ENCODE data around the gene DOK7. TPM values are rescaled to one million over a fixed set of nuclear protein-coding genes. Genes with fewer than 3 reads are reported as not detected.

Gene DOK7
- polyA plus RNA-seq, 3 donors: not detected

DNA sequence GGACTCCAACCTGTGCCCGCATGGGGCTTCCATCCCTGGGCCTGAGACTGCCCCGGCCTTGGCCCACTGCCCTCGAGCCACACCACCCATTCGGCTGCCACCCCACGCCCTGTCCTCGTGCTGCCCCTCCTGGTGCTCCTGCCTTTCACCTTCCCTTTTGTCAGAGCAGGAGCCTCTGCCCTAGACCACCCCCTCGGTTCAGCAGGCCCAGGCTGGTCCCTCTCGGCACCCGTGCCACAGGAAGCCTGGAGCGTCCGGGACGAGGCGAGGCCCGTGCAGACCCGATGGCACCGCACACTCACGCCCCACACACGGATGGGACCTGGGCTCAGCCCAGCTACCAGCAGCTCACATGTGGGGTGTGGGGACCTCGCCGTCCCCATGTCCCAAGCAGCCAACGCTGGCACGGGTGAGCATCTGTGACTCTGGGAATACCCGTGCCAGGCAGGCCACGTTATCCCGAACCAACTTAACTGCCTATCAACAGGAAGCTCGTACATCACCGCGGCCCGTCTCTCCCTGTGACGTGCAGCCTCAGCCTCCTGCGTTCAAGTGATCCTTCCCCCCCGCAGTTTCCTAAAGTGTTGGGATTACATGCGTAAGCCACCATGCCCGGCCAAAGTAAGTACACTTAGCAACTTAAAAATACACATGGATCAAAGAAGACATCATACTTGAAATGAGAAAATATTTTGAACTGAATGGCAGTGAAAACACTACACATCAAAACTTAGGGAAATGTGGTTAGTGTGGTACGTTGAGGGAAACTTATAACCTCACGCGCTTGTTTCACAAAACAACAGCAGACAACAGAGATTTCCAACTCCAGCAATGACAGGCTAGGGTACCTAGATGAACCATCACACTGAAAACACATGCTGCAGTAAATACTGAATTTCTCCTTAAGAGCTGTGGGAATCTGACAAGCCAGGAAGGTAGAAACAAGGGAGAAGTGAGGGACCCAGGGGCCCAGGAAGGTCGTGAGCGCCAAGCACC, 40.1 kb downstream of the DOK7 start:
- Mint-ChIP-seq H3K4me3 (no peak overlapping the region), H3K4me1 (peaks cover under 1% of the 10 kb centered on the region), H3K9me3 (peaks cover 0 to 3% (median 0%) of the 10 kb centered on the region in 7 donors), H3K27me3 (ENCODE audit: low read depth in 3 of 3) (peaks cover 0 to 5% (median 0%) of the 10 kb centered on the region in 3 donors), H3K36me3 (peaks cover 48 to 73% of the 10 kb centered on the region in 2 donors), H3K27ac (peak overlapping the region in 2 of 7 donors; percentile 13 to 43)
- intact Hi-C loops (cut with micrococcal nuclease): no loop called here
- peaks cover 50 to 73% of the 10 kb centered on the region in 2 donors for H3K36me3 ChIP-seq (replicated peaks in 1 of 2; ENCODE audit: control insufficient read depth in 1 of 2, insufficient read depth in 2 of 2, low read length in 2 of 2)
- H2AFZ ChIP-seq (ENCODE audit: insufficient read depth, low read depth, low read length, poor library complexity, severe bottlenecking): no peak overlapping the region
- H3K79me2 ChIP-seq (ENCODE audit: insufficient read depth, low read length): peaks cover 44% of the 10 kb centered on the region
- DNase-seq: no peak
- H3K9ac ChIP-seq (ENCODE audit: insufficient read depth, low read length, poor library complexity, severe bottlenecking): no peak overlapping the region
- TF ChIP-seq, protein P1, sequence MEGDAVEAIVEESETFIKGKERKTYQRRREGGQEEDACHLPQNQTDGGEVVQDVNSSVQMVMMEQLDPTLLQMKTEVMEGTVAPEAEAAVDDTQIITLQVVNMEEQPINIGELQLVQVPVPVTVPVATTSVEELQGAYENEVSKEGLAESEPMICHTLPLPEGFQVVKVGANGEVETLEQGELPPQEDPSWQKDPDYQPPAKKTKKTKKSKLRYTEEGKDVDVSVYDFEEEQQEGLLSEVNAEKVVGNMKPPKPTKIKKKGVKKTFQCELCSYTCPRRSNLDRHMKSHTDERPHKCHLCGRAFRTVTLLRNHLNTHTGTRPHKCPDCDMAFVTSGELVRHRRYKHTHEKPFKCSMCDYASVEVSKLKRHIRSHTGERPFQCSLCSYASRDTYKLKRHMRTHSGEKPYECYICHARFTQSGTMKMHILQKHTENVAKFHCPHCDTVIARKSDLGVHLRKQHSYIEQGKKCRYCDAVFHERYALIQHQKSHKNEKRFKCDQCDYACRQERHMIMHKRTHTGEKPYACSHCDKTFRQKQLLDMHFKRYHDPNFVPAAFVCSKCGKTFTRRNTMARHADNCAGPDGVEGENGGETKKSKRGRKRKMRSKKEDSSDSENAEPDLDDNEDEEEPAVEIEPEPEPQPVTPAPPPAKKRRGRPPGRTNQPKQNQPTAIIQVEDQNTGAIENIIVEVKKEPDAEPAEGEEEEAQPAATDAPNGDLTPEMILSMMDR (IDR thresholded peaks at IDR 0.05): no peak
- H4K20me1 ChIP-seq (ENCODE audit: insufficient read depth, low read length): peaks cover 97% of the 10 kb centered on the region
- H3K4me3 ChIP-seq (replicated peaks in 1 of 3; ENCODE audit: low read depth in 2 of 3, low read length in 3 of 3): no peak overlapping the region
- H3K27me3 ChIP-seq (ENCODE audit: control insufficient read depth in 2 of 2, insufficient read depth in 2 of 2, low read length in 2 of 2): no peaks in the 10 kb centered on the region
- H3K4me1 ChIP-seq (ENCODE audit: control insufficient read depth in 1 of 2, insufficient read depth in 2 of 2, low read length in 2 of 2): no peaks in the 10 kb centered on the region
- H3K27ac ChIP-seq (ENCODE audit: low read depth in 1 of 2, low read length in 2 of 2): no peak overlapping the region
- 91% methylated on average over 26 of the region's 39 CpGs for WGBS (ENCODE audit: insufficient coverage)
- no peaks in the 10 kb centered on the region for H3K9me3 ChIP-seq (replicated peaks in 1 of 2; ENCODE audit: control insufficient read depth in 1 of 2, insufficient read depth in 1 of 2, low read length in 2 of 2)
- no peak overlapping the region for H3K4me2 ChIP-seq (replicated peaks; ENCODE audit: extremely low read depth, low read length, poor library complexity, severe bottlenecking)

DNA sequence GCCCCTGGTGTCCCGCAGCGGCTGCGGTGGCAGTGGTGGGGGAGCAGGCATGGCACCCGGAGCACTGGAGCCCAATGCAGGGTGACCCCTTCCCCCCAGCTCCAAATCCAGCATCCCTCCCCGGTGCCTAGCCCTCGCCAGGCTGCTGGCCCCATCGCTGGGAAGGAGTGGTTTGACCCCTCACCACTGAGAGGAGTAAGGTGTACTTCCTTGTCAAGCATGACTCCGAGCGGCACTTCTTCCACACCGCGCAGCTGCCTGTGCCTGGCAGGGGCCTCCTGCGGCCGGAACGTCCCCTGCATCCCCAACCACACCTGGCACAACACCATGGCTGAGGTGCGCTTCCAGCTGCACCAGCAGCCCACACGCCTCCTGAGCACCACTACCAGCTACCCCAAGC, 42.1 kb downstream of the DOK7 start:
- intact Hi-C loops (cut with micrococcal nuclease): no loop called here
- Mint-ChIP-seq H3K36me3 (peaks cover 61 to 87% of the 10 kb centered on the region in 2 donors), H3K9me3 (no peaks in the 10 kb centered on the region), H3K27me3 (ENCODE audit: low read depth in 3 of 3) (peaks cover 0 to 3% (median 0%) of the 10 kb centered on the region in 3 donors), H3K4me3 (no peak overlapping the region), H3K4me1 (peaks cover 8% of the 10 kb centered on the region), H3K27ac (no peak overlapping the region)
- Histone ChIP-seq H3K4me2 (replicated peaks; ENCODE audit: extremely low read depth, low read length, poor library complexity, severe bottlenecking) (no peak overlapping the region), H2AFZ (ENCODE audit: insufficient read depth, low read depth, low read length, poor library complexity, severe bottlenecking) (no peak overlapping the region), H3K79me2 (ENCODE audit: insufficient read depth, low read length) (peaks cover 52% of the 10 kb centered on the region), H3K9me3 (replicated peaks in 1 of 2; ENCODE audit: control insufficient read depth in 1 of 2, insufficient read depth in 1 of 2, low read length in 2 of 2) (no peaks in the 10 kb centered on the region), H3K4me3 (replicated peaks in 1 of 3; ENCODE audit: low read depth in 2 of 3, low read length in 3 of 3) (no peak overlapping the region), H3K27me3 (ENCODE audit: control insufficient read depth in 2 of 2, insufficient read depth in 2 of 2, low read length in 2 of 2) (no peaks in the 10 kb centered on the region), H3K9ac (ENCODE audit: insufficient read depth, low read length, poor library complexity, severe bottlenecking) (no peak overlapping the region), H3K27ac (ENCODE audit: low read depth in 1 of 2, low read length in 2 of 2) (no peak overlapping the region), H3K4me1 (ENCODE audit: control insufficient read depth in 1 of 2, insufficient read depth in 2 of 2, low read length in 2 of 2) (no peaks in the 10 kb centered on the region), H4K20me1 (ENCODE audit: insufficient read depth, low read length) (peaks cover 94% of the 10 kb centered on the region), H3K36me3 (replicated peaks in 1 of 2; ENCODE audit: control insufficient read depth in 1 of 2, insufficient read depth in 2 of 2, low read length in 2 of 2) (peaks cover 68 to 93% of the 10 kb centered on the region in 2 donors)
- TF ChIP-seq, protein P1 (IDR thresholded peaks at IDR 0.05): no peak
- no peak for DNase-seq
- 90% methylated on average over 14 of the region's 16 CpGs for WGBS (ENCODE audit: insufficient coverage)

Measured in CD14-positive monocyte (primary cell).